ENCODE results near the gene XXYLT1.

GRCh38 chr3:195268576-195269309 lies 2.2 kb downstream of the XXYLT1 start:
- TF ChIP-seq, protein P1, sequence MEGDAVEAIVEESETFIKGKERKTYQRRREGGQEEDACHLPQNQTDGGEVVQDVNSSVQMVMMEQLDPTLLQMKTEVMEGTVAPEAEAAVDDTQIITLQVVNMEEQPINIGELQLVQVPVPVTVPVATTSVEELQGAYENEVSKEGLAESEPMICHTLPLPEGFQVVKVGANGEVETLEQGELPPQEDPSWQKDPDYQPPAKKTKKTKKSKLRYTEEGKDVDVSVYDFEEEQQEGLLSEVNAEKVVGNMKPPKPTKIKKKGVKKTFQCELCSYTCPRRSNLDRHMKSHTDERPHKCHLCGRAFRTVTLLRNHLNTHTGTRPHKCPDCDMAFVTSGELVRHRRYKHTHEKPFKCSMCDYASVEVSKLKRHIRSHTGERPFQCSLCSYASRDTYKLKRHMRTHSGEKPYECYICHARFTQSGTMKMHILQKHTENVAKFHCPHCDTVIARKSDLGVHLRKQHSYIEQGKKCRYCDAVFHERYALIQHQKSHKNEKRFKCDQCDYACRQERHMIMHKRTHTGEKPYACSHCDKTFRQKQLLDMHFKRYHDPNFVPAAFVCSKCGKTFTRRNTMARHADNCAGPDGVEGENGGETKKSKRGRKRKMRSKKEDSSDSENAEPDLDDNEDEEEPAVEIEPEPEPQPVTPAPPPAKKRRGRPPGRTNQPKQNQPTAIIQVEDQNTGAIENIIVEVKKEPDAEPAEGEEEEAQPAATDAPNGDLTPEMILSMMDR (IDR thresholded peaks at IDR 0.05): no peak
- no peak for TF ChIP-seq POLR2A (IDR thresholded peaks at IDR 0.05)
